K562 (cell line): Measurements from ENCODE around the gene KIF6.

Experiments
- MIER1 ChIP-seq: fragments of 450-650 bp; IDR thresholded peaks from 2 replicates; pipeline ENCODE4 v1.6.1; 2016; ENCODE audit warnings: antibody characterized with exemption, mild to moderate bottlenecking, low read depth
- NCOA1 ChIP-seq: fragments of 450-650 bp; IDR thresholded peaks from 2 replicates; pipeline ENCODE4 v1.6.1; 2016; ENCODE audit warnings: low read depth
- NR3C1 ChIP-seq: sonication (generic); formaldehyde crosslinking; IDR thresholded peaks from 2 replicates; pipeline ENCODE4 v1.8.1; 2022; ENCODE audit warnings: missing genetic modification reagents
- POLR2AphosphoS2 ChIP-seq: IDR thresholded peaks from 2 replicates; pipeline ENCODE4 v1.6.1; 2012; ENCODE audit warnings: low read length, improper control_type of control experiment
- RB1 ChIP-seq: fragments of 450-650 bp; IDR thresholded peaks from 2 replicates; pipeline ENCODE4 v1.6.1; 2017; ENCODE audit warnings: low read depth, mild to moderate bottlenecking
- RBM22 ChIP-seq: fragments of 200-400 bp; formaldehyde crosslinking; IDR thresholded peaks from 2 replicates; pipeline ENCODE4 v1.6.1; 2018; ENCODE audit warnings: low read length, low read depth; ENCODE audit not compliant: poor library complexity, severe bottlenecking
- TEAD4 ChIP-seq, 2 experiments: sonication (generic) in 1 of 2; formaldehyde crosslinking in 1 of 2; IDR thresholded peaks; 2 replicates each; pipeline versions ENCODE4 v1.6.1 to v1.8.0; 2012 to 2022; ENCODE audit warnings: borderline replicate concordance in 1 of 2, inconsistent platforms in 1 of 2, low read length in 1 of 2, mild to moderate bottlenecking in 1 of 2, missing genetic modification reagents in 1 of 2
- ZNF311 ChIP-seq: fragments of 250-450 bp; sonication (Bioruptor Pico); IDR thresholded peaks from 2 replicates; pipeline ENCODE4 v1.4.0; 2020; ENCODE audit warnings: mild to moderate bottlenecking, moderate library complexity
- TF ChIP-seq, protein P1 (sequence below): sonication (generic); formaldehyde crosslinking; IDR thresholded peaks from 2 replicates; pipeline ENCODE4 v1.9.0; 2022; ENCODE audit warnings: mild to moderate bottlenecking, missing genetic modification reagents

- TF ChIP-seq POLR2AphosphoS2, result no peak
- TF ChIP-seq RB1, result no peak
- TF ChIP-seq NR3C1 (CRISPR knock-in tag), result no peak
- no peak for TF ChIP-seq RBM22
- no peak for TF ChIP-seq ZNF311 (CRISPR knock-in tag)
- TF ChIP-seq, protein P1, sequence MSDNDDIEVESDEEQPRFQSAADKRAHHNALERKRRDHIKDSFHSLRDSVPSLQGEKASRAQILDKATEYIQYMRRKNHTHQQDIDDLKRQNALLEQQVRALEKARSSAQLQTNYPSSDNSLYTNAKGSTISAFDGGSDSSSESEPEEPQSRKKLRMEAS (CRISPR knock-in tag), result no peak
- TF ChIP-seq MIER1, result no peak
- no peak for TF ChIP-seq TEAD4 (IDR thresholded peaks at IDR 0.05; ENCODE audit: low read length)
- no peak for TF ChIP-seq TEAD4 (CRISPR knock-in tag; IDR thresholded peaks at IDR 0.05; ENCODE audit: borderline replicate concordance)
- no peak for TF ChIP-seq NCOA1
These were observed 148.5 kb downstream of the KIF6 start for GRCh38 chr6:39576556-39577303.
